ENCODE measurements around the gene CCDC85A.
"Not testable (repeated sequence)": the region's sequence is repeated elsewhere in the genome, so short reads cannot be mapped to it uniquely, and the experiment has no call there.

CCDC85A gene

GRCh38 chr2:56183643-56184499 is at the start of gene CCDC85A:
CCDC85A (plus strand) TSS chr2:56183990; CDS start chr2:56184625, 635 bp downstream.
- peak; percentile 80 for DNase-seq

- DNase-seq = no peak
Measured at GRCh38 chr2:56134861-56135260, 48.9 kb upstream of the CCDC85A start.

GRCh38 chr2:56142497-56143061 is 41.2 kb upstream of the CCDC85A start:
- not testable (repeated sequence) for DNase-seq

GRCh38 chr2:56147907-56148306 is 35.9 kb upstream of the CCDC85A start:
- no peak for DNase-seq

- DNase-seq = no peak
Measured at GRCh38 chr2:56148825-56149224, 35.0 kb upstream of the CCDC85A start.

- no peak for DNase-seq
Measured at GRCh38 chr2:56151841-56152240, 31.9 kb upstream of the CCDC85A start.

GRCh38 chr2:56155188-56155587 is 28.6 kb upstream of the CCDC85A start:
- DNase-seq = no peak

GRCh38 chr2:56159875-56160274 is 23.9 kb upstream of the CCDC85A start:
- DNase-seq = not testable (repeated sequence)

- DNase-seq = peak; percentile 89
Measured at GRCh38 chr2:56167616-56168562, 15.9 kb upstream of the CCDC85A start.

GRCh38 chr2:56169521-56169920 is 14.3 kb upstream of the CCDC85A start:
- DNase-seq = no peak

GRCh38 chr2:56170504-56170903 is 13.3 kb upstream of the CCDC85A start:
- DNase-seq = no peak

GRCh38 chr2:56170988-56171387 is 12.8 kb upstream of the CCDC85A start:
- DNase-seq = no peak

- DNase-seq = no peak
Measured at GRCh38 chr2:56175779-56176178, 8.0 kb upstream of the CCDC85A start.

- DNase-seq = no peak
Measured at GRCh38 chr2:56177420-56178220, 6.2 kb upstream of the CCDC85A start.

- DNase-seq = no peak
Measured at GRCh38 chr2:56179931-56180330, 3.9 kb upstream of the CCDC85A start.

GRCh38 chr2:56182420-56182819 is 1.4 kb upstream of the CCDC85A start:
- no peak for DNase-seq

- DNase-seq = peak; percentile 3
Measured at GRCh38 chr2:56184500-56185011, 766 bp downstream of the CCDC85A start.

GRCh38 chr2:56185101-56185581 is 1.4 kb downstream of the CCDC85A start:
- peak; percentile 3 for DNase-seq

GRCh38 chr2:56185582-56186046 is 1.8 kb downstream of the CCDC85A start:
- DNase-seq = no peak

- DNase-seq = peak; percentile 63
Measured at GRCh38 chr2:56191617-56192016, 7.8 kb downstream of the CCDC85A start.

GRCh38 chr2:56192664-56193305 is 9.0 kb downstream of the CCDC85A start:
- no peak for DNase-seq
